Omental fat pad (tissue), 4 donors: ENCODE measurements around the gene ERCC6L2. TPM values are rescaled to one million over a fixed set of nuclear protein-coding genes. Genes with fewer than 3 reads are reported as not detected.

ENCODE experiments used
- ATAC-seq: fragments of 150-250 bp; one replicate; pipeline ENCODE4 v1.9.1; 2016; ENCODE audit warnings: mild to moderate bottlenecking, moderate library complexity; ENCODE audit not compliant: low FRiP score
- DNase-seq: peaks from one replicate; pipeline ENCODE4 v3.0.0-alpha.2; 2019; ENCODE audit warnings: low spot score
- CTCF ChIP-seq, 3 donors: fragments of 450-650 bp; IDR thresholded peaks; one replicate each; pipeline ENCODE4 v1.5.1; 2016 to 2017; ENCODE audit warnings: antibody characterized with exemption in 3 of 3, mild to moderate bottlenecking in 3 of 3, moderate library complexity in 2 of 3
- total RNA-seq, 4 donors: library from RNA; depleted of rRNA; stranded (reverse); fragments of >200 nt; gene quantifications; one replicate each; pipeline ENCODE4 v1.1.0, GENCODE V29; 2016

ERCC6L2 gene
- total RNA-seq, 4 donors from 2014 or later = 48.9 to 84.6 (median 58.1) TPM

- no peak for ATAC-seq
- DNase-seq = no peak
- TF ChIP-seq CTCF (IDR thresholded peaks at IDR 0.05) = no peak
Measured at GRCh38 chr9:95936579-95937075, 61.1 kb downstream of the ERCC6L2 start.

DNA sequence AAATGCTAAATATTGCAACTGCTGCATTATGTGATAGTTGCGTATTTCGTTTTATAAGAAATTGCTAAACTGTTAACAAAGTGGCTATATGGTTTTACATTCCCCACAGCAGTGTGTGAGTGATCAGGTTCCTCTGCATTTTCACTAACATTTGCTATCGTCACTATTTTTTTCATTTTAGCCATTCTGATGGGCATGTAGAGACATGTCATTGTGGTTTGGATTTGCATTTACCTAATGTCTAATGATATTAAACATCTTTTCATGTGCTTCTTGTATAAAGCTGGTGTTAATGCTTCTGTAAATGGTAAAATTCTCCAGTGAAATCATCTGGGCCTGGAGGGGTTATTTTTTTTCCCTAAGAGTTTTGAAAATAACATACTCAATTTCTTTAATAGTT lies 61.6 kb downstream of the ERCC6L2 start:
- no peak for DNase-seq
- no peak for ATAC-seq
- no peak for TF ChIP-seq CTCF (IDR thresholded peaks at IDR 0.05)

DNA sequence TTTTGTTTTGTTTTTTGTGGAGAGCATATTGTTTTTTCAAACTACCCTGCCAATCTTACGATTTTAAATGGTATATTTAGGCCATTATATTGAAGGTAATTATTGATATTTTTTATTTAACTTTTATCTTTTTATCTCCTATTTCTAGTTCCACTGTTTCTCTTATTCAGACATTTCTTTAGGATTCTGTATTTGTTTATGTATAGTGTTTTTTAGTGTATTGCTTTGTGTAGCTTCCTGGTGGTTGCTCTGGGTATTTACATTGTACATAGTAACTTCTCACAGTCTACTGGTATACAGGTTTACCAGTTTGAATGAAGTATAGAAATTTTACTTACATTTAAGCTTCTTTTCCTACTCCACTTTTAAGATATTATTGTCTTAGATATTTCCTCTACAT lies 63.2 kb downstream of the ERCC6L2 start:
- TF ChIP-seq CTCF (IDR thresholded peaks at IDR 0.05) = no peak
- ATAC-seq (no peak), DNase-seq (no peak)

DNA sequence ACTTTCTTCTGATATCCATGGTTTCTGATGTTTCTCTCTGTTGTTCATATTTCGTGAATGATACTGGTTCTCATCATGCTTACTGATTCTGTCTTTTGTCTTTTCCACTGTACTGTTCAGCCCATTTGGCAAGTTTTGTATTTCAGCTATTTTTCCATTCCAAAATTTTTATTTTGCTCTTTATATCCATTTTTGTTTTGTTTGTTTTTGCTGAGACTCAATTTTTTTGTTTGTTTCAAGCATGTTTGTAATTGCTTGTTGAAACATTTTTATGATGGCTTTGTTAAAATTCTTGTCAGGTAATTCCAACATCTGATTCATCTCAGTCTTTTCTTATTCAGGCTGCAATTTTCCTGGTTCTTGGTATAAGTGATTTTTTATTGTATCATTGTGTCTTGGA lies 64.0 kb downstream of the ERCC6L2 start:
- no peak for ATAC-seq
- TF ChIP-seq CTCF (IDR thresholded peaks at IDR 0.05) = no peak

DNA sequence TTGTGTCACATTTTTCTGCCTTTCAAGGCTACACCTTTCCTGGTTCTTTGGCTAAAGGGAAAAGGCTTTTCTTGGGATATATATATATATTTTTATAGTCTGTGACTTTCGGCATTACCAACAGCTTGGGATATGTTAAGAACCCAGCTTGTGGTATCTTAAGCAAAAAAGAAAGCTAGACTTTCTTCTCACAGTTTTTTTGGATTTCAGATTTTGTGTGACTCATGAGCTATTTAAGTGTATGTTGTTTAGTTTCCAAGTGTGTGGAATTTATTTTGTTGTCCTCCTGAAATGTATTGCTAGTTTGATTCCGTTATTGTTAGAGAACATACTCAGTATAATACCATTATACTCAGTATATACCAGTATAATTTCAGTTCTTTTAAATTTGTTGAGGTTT lies 64.8 kb downstream of the ERCC6L2 start:
- no peak for ATAC-seq
- no peak for TF ChIP-seq CTCF (IDR thresholded peaks at IDR 0.05)
- DNase-seq = no peak

More for the DNA sequence above, 64.0 kb downstream of the ERCC6L2 start:
- no peak for DNase-seq

GRCh38 chr9:95942016-95942415 lies 66.5 kb downstream of the ERCC6L2 start:
- no peak for ATAC-seq
- no peak for TF ChIP-seq CTCF (IDR thresholded peaks at IDR 0.05)
- no peak for DNase-seq

- DNase-seq (no peak), ATAC-seq (no peak)
- TF ChIP-seq CTCF (IDR thresholded peaks at IDR 0.05) = no peak
Measured at GRCh38 chr9:95947118-95947517, 71.6 kb downstream of the ERCC6L2 start.
